Activated naive CD4-positive, alpha-beta T cell treated with anti-CD3 and anti-CD28 coated beads for 36 hours (primary cell): ENCODE data around the gene PRDM10. TPM values are rescaled to one million over a fixed set of nuclear protein-coding genes. Genes with fewer than 3 reads are reported as not detected.
A peak's percentile ranks its signal among the peaks of the same experiment; 100 is the strongest.

Experiments
- CTCF ChIA-PET: fragments of 350-600 bp; sonication (Branson Sonifier 250); formaldehyde crosslinking; loops from one replicate; lab custom pipeline; 2021; ENCODE audit warnings: antibody characterized with exemption; lab: Charles Lee
- DNase-seq: peaks from one replicate; pipeline ENCODE4 v3.0.0-alpha.2; 2020
- H3K27ac Mint-ChIP-seq: one replicate; pipeline ENCODE4 v1.8.0; 2021; ENCODE audit warnings: mild to moderate bottlenecking, mixed read lengths
- H3K27me3 Mint-ChIP-seq: one replicate; pipeline ENCODE4 v1.8.0; 2021; ENCODE audit warnings: low read depth, mixed read lengths
- H3K36me3 Mint-ChIP-seq: one replicate; pipeline ENCODE4 v1.8.0; 2021; ENCODE audit warnings: low read depth, mixed read lengths
- H3K4me1 Mint-ChIP-seq: one replicate; pipeline ENCODE4 v1.8.0; 2021; ENCODE audit warnings: low read depth, mixed read lengths
- H3K4me3 Mint-ChIP-seq: one replicate; pipeline ENCODE4 v1.8.0; 2021; ENCODE audit warnings: mild to moderate bottlenecking, moderate library complexity, mixed read lengths
- H3K9me3 Mint-ChIP-seq: one replicate; pipeline ENCODE4 v1.8.0; 2021; ENCODE audit warnings: mixed read lengths
- intact Hi-C: fragments of 100-400 bp; cut with micrococcal nuclease; formaldehyde crosslinking; loops from one replicate; pipeline ENCODE4 v1.15.1; 2023
- total RNA-seq, 2 experiments: library from RNA; stranded (reverse); gene quantifications; one replicate each; pipeline ENCODE4 v1.2.3, GENCODE V29; 2021

PRDM10 gene
- total RNA-seq, 2 experiments from 2014 or later: 19.3 to 24.3 TPM

GRCh38 chr11:129866311-129866710 lies 136.3 kb downstream of the PRDM10 start:
- Mint-ChIP-seq H3K4me1 (peaks cover 35% of the 10 kb centered on the region), H3K27ac (peak overlapping the region; percentile 14)
- intact Hi-C loops: no loop called here

GRCh38 chr11:129865701-129866100 lies 136.9 kb downstream of the PRDM10 start:
- Mint-ChIP-seq H3K4me1 (peaks cover 39% of the 10 kb centered on the region), H3K9me3 (no peaks in the 10 kb centered on the region), H3K27me3 (no peaks in the 10 kb centered on the region), H3K27ac (peak overlapping the region; percentile 14), H3K4me3 (no peak overlapping the region), H3K36me3 (peaks cover 66% of the 10 kb centered on the region)
- CTCF ChIA-PET: interaction anchor here (1.0 kb wide), 1 partner anchor 12 kb away, joined by 3 read pairs; no protein-coding TSS in a partner anchor
- DNase-seq: peak; percentile 21
- intact Hi-C loops: no loop called here

More at GRCh38 chr11:129866311-129866710, 136.3 kb downstream of the PRDM10 start:
- no peak for DNase-seq
- H3K36me3 Mint-ChIP-seq: peaks cover 68% of the 10 kb centered on the region
- H3K27me3 Mint-ChIP-seq: no peaks in the 10 kb centered on the region
- no peak overlapping the region for H3K4me3 Mint-ChIP-seq
- CTCF ChIA-PET: no interaction called here
- H3K9me3 Mint-ChIP-seq: no peaks in the 10 kb centered on the region

GRCh38 chr11:129864811-129865210 lies 137.8 kb downstream of the PRDM10 start:
- no peaks in the 10 kb centered on the region for H3K27me3 Mint-ChIP-seq
- CTCF ChIA-PET: interaction anchor here (1.0 kb wide), 1 partner anchor 13 kb away, joined by 3 read pairs; no protein-coding TSS in a partner anchor
- no peak overlapping the region for H3K4me3 Mint-ChIP-seq
- no peak overlapping the region for H3K27ac Mint-ChIP-seq
- H3K36me3 Mint-ChIP-seq: peaks cover 69% of the 10 kb centered on the region
- intact Hi-C loops: no loop called here
- no peak for DNase-seq
- H3K9me3 Mint-ChIP-seq: no peaks in the 10 kb centered on the region
- H3K4me1 Mint-ChIP-seq: peaks cover 45% of the 10 kb centered on the region

- peaks cover 45% of the 10 kb centered on the region for H3K4me1 Mint-ChIP-seq
- DNase-seq: no peak
- H3K27ac Mint-ChIP-seq: peak overlapping the region; percentile 38
- CTCF ChIA-PET: interaction anchor here (0.6 to 0.9 kb wide), 3 partner anchors 33 to 242 kb away, joined by 3 read pairs; no protein-coding TSS in a partner anchor
- no peak overlapping the region for H3K4me3 Mint-ChIP-seq
- H3K27me3 Mint-ChIP-seq: no peaks in the 10 kb centered on the region
- intact Hi-C loops: no loop called here
- H3K9me3 Mint-ChIP-seq: no peaks in the 10 kb centered on the region
- H3K36me3 Mint-ChIP-seq: peaks cover 63% of the 10 kb centered on the region
Observed at GRCh38 chr11:129861702-129862522, 140.7 kb downstream of the PRDM10 start.

- peaks cover 20% of the 10 kb centered on the region for H3K36me3 Mint-ChIP-seq
- no peak overlapping the region for H3K4me3 Mint-ChIP-seq
- no peak overlapping the region for H3K27ac Mint-ChIP-seq
- intact Hi-C loops: no loop called here
- H3K27me3 Mint-ChIP-seq: no peaks in the 10 kb centered on the region
- CTCF ChIA-PET: no interaction called here
- no peak for DNase-seq
- H3K4me1 Mint-ChIP-seq: peaks cover 56% of the 10 kb centered on the region
- no peaks in the 10 kb centered on the region for H3K9me3 Mint-ChIP-seq
Observed at GRCh38 chr11:129856036-129856435, 146.6 kb downstream of the PRDM10 start.

- H3K4me1 Mint-ChIP-seq: peaks cover 50% of the 10 kb centered on the region
- no peak for DNase-seq
- H3K36me3 Mint-ChIP-seq: peaks cover 17% of the 10 kb centered on the region
- intact Hi-C loops: loop anchor here (2.0 kb wide), 1 partner anchor 148 kb away; the partner anchor contains the start of gene PRDM10
- H3K4me3 Mint-ChIP-seq: no peak overlapping the region
- CTCF ChIA-PET: interaction anchor here (1.7 kb wide), 1 partner anchor 68 kb away, joined by 3 read pairs; no protein-coding TSS in a partner anchor
- H3K27ac Mint-ChIP-seq: no peak overlapping the region
- no peaks in the 10 kb centered on the region for H3K27me3 Mint-ChIP-seq
- no peaks in the 10 kb centered on the region for H3K9me3 Mint-ChIP-seq
Observed at GRCh38 chr11:129855086-129855485, 147.5 kb downstream of the PRDM10 start.

GRCh38 chr11:129854232-129854805 lies 148.3 kb downstream of the PRDM10 start:
- intact Hi-C loops: loop anchor here (1.0 to 5.0 kb wide), 4 partner anchors 40 to 492 kb away; partner anchors contain the start of gene PRDM10
- no peaks in the 10 kb centered on the region for H3K9me3 Mint-ChIP-seq
- H3K4me3 Mint-ChIP-seq: no peak overlapping the region
- CTCF ChIA-PET: interaction anchor here (1.0 to 1.7 kb wide), 4 partner anchors 27 to 88 kb away, joined by 3 read pairs; no protein-coding TSS in a partner anchor
- H3K27me3 Mint-ChIP-seq: no peaks in the 10 kb centered on the region
- H3K27ac Mint-ChIP-seq: peak overlapping the region; percentile 86
- H3K36me3 Mint-ChIP-seq: peaks cover 11% of the 10 kb centered on the region
- DNase-seq: no peak
- peaks cover 42% of the 10 kb centered on the region for H3K4me1 Mint-ChIP-seq

- no peaks in the 10 kb centered on the region for H3K9me3 Mint-ChIP-seq
- H3K36me3 Mint-ChIP-seq: peaks cover 9% of the 10 kb centered on the region
- H3K4me1 Mint-ChIP-seq: peaks cover 38% of the 10 kb centered on the region
- intact Hi-C loops: loop anchor here (1.0 to 5.0 kb wide), 4 partner anchors 39 to 491 kb away; partner anchors contain the start of gene PRDM10
- H3K27ac Mint-ChIP-seq: peak overlapping the region; percentile 86
- CTCF ChIA-PET: interaction anchor here (0.8 to 1.7 kb wide), 6 partner anchors 28 to 277 kb away, joined by 3 to 4 read pairs (median 3); no protein-coding TSS in a partner anchor
- H3K27me3 Mint-ChIP-seq: no peaks in the 10 kb centered on the region
- DNase-seq: peak; percentile 84
- no peak overlapping the region for H3K4me3 Mint-ChIP-seq
Observed at GRCh38 chr11:129853518-129854231, 149.0 kb downstream of the PRDM10 start.

GRCh38 chr11:129852125-129852740 lies 150.4 kb downstream of the PRDM10 start:
- Mint-ChIP-seq H3K36me3 (peaks cover 4% of the 10 kb centered on the region), H3K4me1 (peaks cover 34% of the 10 kb centered on the region), H3K4me3 (no peak overlapping the region), H3K27ac (no peak overlapping the region), H3K9me3 (no peaks in the 10 kb centered on the region), H3K27me3 (no peaks in the 10 kb centered on the region)
- CTCF ChIA-PET: no interaction called here
- DNase-seq: no peak
- intact Hi-C loops: loop anchor here (5.0 kb wide), 2 partner anchors 65 to 490 kb away; no protein-coding TSS in a partner anchor
